Measurements from ENCODE around the gene IL16.

DNA sequence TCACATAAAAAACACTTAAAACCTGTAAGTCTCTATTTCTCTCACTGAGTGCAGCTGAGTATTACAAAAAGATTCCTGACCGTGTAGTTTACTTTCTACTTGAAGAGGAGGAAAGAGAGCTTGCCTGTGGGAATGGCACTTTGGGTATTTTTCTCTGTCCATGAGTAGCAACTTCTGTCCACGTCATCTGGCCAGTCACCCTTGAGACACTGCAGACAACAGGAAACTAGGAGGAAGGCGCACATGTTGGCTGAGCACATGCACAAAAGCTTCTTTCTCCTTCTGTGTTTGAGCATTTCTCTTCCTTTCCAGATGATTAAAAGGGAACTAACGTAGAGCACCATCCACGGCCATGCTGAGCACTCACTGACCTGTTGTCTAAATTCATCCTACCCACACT, 107.5 kb downstream of the IL16 start:
- TF ChIP-seq, protein P1, sequence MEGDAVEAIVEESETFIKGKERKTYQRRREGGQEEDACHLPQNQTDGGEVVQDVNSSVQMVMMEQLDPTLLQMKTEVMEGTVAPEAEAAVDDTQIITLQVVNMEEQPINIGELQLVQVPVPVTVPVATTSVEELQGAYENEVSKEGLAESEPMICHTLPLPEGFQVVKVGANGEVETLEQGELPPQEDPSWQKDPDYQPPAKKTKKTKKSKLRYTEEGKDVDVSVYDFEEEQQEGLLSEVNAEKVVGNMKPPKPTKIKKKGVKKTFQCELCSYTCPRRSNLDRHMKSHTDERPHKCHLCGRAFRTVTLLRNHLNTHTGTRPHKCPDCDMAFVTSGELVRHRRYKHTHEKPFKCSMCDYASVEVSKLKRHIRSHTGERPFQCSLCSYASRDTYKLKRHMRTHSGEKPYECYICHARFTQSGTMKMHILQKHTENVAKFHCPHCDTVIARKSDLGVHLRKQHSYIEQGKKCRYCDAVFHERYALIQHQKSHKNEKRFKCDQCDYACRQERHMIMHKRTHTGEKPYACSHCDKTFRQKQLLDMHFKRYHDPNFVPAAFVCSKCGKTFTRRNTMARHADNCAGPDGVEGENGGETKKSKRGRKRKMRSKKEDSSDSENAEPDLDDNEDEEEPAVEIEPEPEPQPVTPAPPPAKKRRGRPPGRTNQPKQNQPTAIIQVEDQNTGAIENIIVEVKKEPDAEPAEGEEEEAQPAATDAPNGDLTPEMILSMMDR (IDR thresholded peaks at IDR 0.05; ENCODE audit: borderline replicate concordance, extremely low read depth, low read length, poor library complexity, severe bottlenecking), result no peak
- TF ChIP-seq EZH2 (IDR thresholded peaks at IDR 0.05; ENCODE audit: borderline replicate concordance, low read depth, low read length, severe bottlenecking), result no peak

All from DND-41 (cell line).